Uterus (tissue), 4 donors: ENCODE measurements around the gene PDE4B. TPM values are rescaled to one million over a fixed set of nuclear protein-coding genes. Genes with fewer than 3 reads are reported as not detected.

ENCODE experiments used
- DNase-seq, 2 donors: peaks; one replicate each; pipeline ENCODE4 v3.0.0-alpha.2; 2019 to 2020
- H3K27ac ChIP-seq, 2 donors: fragments of 200-600 bp; sonication (generic); 1 replicate in 1 of 2; 2 replicates in 1 of 2; pipeline ENCODE4 v1.5.1; 2016 to 2018
- H3K27me3 ChIP-seq, 2 donors: fragments of 200-600 bp; sonication (generic); one replicate each; pipeline ENCODE4 v1.5.1; 2018 to 2019; ENCODE audit warnings: control low read depth in 1 of 2
- H3K36me3 ChIP-seq, 2 donors: fragments of 200-600 bp; sonication (generic); one replicate each; pipeline ENCODE4 v1.5.1; 2019; ENCODE audit warnings: control low read depth in 1 of 2
- H3K4me1 ChIP-seq, 2 donors: fragments of 200-600 bp; sonication (generic); one replicate each; pipeline ENCODE4 v1.5.1; 2018 to 2019; ENCODE audit warnings: control low read depth in 1 of 2
- H3K4me3 ChIP-seq, 2 donors: fragments of 200-600 bp; sonication (generic); 1 replicate in 1 of 2; 2 replicates in 1 of 2; pipeline ENCODE4 v1.5.1; 2018 to 2019; ENCODE audit warnings: mild to moderate bottlenecking in 1 of 2
- H3K9me3 ChIP-seq, 2 donors: fragments of 200-600 bp; sonication (generic); one replicate each; pipeline ENCODE4 v1.5.1; 2019; ENCODE audit warnings: control low read depth in 1 of 2
- POLR2A ChIP-seq, 2 donors: fragments of 450-650 bp; IDR thresholded peaks; one replicate each; pipeline ENCODE4 v1.6.1; 2016; ENCODE audit warnings: antibody characterized with exemption in 2 of 2, mild to moderate bottlenecking in 1 of 2, moderate library complexity in 1 of 2
- intact Hi-C: fragments of 100-400 bp; cut with DNase I; formaldehyde crosslinking; loops from one replicate; pipeline ENCODE4 v1.15.1; 2023; ENCODE audit warnings: low total_unique reads
- total RNA-seq, 4 donors: library from RNA; depleted of rRNA in 3 of 4; stranded (reverse); fragments of >200 nt in 3 of 4; gene quantifications; one replicate each; pipeline versions ENCODE4 v1.1.0 to v1.2.4, GENCODE V29; 2014 to 2023
- TF ChIP-seq, protein P1 (sequence below), 4 experiments: fragments of 200-600 bp in 2 of 4; fragments of 450-650 bp in 2 of 4; sonication (generic) in 2 of 4; IDR thresholded peaks; one replicate each; pipeline ENCODE4 v1.5.1; 2016 to 2019; ENCODE audit warnings: antibody characterized with exemption in 4 of 4, mild to moderate bottlenecking in 2 of 4, moderate library complexity in 1 of 4
- donor health status: DM: yes; HTN: yes; CAD: no.

The PDE4B gene
- total RNA-seq, 4 donors from 2014 or later: 6.9 to 22.9 (median 17.8) TPM

DNA sequence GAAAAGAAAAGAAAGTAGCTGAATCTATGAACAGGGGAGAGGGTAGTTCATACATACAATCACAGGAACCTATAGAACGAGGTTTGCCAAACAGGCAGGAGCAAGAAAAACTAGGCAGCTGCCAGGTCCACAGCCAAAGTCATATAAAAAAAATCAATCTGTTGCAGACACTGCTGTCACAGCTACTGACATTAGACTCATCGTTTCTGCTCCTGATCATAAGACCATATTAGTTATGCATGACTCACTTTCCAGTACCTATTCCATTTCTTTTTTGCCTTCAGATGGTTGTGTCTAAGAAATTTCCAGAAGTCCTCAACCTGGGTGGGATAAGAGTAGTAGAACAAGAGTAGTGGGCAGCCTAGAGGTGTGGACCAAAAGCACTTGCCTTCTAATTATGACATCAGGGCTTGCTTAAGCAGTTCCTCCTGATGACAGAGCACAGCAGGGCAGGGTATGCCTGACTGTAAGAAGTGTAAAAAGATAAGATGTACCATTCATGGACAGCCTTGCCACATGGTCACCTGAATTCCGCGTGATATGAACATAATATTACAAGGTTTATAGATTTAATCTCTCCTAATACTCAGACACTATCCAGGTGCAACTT lies 418.0 kb downstream of the PDE4B start:
- no peak for TF ChIP-seq POLR2A (IDR thresholded peaks at IDR 0.05)
- TF ChIP-seq, protein P1, sequence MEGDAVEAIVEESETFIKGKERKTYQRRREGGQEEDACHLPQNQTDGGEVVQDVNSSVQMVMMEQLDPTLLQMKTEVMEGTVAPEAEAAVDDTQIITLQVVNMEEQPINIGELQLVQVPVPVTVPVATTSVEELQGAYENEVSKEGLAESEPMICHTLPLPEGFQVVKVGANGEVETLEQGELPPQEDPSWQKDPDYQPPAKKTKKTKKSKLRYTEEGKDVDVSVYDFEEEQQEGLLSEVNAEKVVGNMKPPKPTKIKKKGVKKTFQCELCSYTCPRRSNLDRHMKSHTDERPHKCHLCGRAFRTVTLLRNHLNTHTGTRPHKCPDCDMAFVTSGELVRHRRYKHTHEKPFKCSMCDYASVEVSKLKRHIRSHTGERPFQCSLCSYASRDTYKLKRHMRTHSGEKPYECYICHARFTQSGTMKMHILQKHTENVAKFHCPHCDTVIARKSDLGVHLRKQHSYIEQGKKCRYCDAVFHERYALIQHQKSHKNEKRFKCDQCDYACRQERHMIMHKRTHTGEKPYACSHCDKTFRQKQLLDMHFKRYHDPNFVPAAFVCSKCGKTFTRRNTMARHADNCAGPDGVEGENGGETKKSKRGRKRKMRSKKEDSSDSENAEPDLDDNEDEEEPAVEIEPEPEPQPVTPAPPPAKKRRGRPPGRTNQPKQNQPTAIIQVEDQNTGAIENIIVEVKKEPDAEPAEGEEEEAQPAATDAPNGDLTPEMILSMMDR (IDR thresholded peaks at IDR 0.05): no peak
- H3K36me3 ChIP-seq: no peaks in the 10 kb centered on the region
- intact Hi-C loops: no loop called here

DNA sequence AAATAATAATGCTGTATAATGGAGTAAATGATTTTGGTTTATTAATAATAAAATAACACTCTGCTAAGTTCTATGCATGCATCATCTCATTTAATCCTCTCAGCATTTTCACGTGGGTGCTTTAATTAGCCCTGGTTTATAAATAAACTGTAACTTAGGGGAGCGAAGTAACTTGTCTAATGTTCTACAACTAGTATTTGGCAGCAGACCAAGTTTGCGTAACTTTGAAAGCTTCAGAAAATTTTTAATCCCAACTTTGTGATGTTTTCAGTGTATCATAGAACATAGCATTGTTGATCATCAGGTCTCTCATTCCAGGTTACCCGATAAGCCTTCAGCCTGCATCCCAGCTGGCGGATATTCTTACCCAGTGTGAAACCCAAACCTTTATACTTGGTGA lies 418.8 kb downstream of the PDE4B start:
- Histone ChIP-seq H3K9me3 (no peaks in the 10 kb centered on the region), H3K36me3 (no peaks in the 10 kb centered on the region), H3K4me3 (no peak overlapping the region), H3K4me1 (no peaks in the 10 kb centered on the region), H3K27ac (no peak overlapping the region), H3K27me3 (no peaks in the 10 kb centered on the region)
- intact Hi-C loops: no loop called here
- no peak for TF ChIP-seq POLR2A (IDR thresholded peaks at IDR 0.05)
- TF ChIP-seq, protein P1 (IDR thresholded peaks at IDR 0.05): no peak
- no peak for DNase-seq

More for the DNA sequence above, 418.0 kb downstream of the PDE4B start:
- H3K4me1 ChIP-seq: no peaks in the 10 kb centered on the region
- no peak overlapping the region for H3K27ac ChIP-seq
- H3K27me3 ChIP-seq: no peaks in the 10 kb centered on the region
- H3K4me3 ChIP-seq: no peak overlapping the region
- no peak for DNase-seq
- no peaks in the 10 kb centered on the region for H3K9me3 ChIP-seq

DNA sequence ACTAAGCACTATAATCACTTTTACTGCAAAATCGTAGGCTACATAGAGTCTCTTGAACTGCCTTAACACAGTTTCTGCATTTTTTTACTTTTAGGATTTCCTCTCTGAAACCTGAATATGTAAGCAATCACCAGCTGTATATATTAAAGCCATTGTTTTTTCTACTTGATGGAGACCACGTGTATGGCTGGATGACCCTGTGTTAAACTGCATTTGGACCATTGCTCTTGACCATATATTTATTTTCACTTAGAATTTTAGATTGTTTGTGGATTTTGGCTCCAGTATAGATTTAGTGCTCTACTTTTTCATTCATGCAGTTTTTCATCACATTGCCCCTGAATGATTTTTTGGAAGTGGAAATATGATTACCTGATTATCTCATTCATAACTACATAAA lies 420.8 kb downstream of the PDE4B start:
- Histone ChIP-seq H3K27me3 (no peaks in the 10 kb centered on the region), H3K9me3 (no peaks in the 10 kb centered on the region), H3K27ac (no peak overlapping the region), H3K36me3 (no peaks in the 10 kb centered on the region), H3K4me3 (no peak overlapping the region), H3K4me1 (no peaks in the 10 kb centered on the region)
- intact Hi-C loops: no loop called here
- TF ChIP-seq, protein P1 (IDR thresholded peaks at IDR 0.05): no peak
- TF ChIP-seq POLR2A (IDR thresholded peaks at IDR 0.05): no peak
- DNase-seq: no peak

DNA sequence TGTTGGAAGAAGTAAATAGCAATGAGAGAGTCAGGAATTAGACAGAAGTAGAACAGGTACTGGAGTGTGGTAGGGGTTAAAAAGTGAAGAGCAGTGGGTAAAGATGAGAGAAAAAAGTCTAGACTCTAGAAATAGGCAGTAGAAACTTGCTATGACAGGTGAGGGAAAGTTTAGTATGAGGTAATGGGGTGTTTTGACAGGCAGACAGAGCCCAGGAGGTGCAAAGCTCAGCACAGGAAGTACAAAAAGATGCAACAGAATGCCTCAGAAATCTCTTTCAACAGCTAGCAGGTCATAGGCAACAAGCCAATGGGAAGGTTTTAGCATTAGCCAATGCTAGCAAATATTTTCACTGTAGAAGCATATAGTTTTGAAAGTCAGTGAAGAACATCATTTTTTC lies 422.2 kb downstream of the PDE4B start:
- H3K27ac ChIP-seq: no peak overlapping the region
- H3K4me3 ChIP-seq: no peak overlapping the region
- intact Hi-C loops: no loop called here
- no peaks in the 10 kb centered on the region for H3K4me1 ChIP-seq
- no peaks in the 10 kb centered on the region for H3K36me3 ChIP-seq
- H3K9me3 ChIP-seq: no peaks in the 10 kb centered on the region
- no peak for DNase-seq
- TF ChIP-seq, protein P1 (IDR thresholded peaks at IDR 0.05): no peak
- TF ChIP-seq POLR2A (IDR thresholded peaks at IDR 0.05): no peak
- no peaks in the 10 kb centered on the region for H3K27me3 ChIP-seq

DNA sequence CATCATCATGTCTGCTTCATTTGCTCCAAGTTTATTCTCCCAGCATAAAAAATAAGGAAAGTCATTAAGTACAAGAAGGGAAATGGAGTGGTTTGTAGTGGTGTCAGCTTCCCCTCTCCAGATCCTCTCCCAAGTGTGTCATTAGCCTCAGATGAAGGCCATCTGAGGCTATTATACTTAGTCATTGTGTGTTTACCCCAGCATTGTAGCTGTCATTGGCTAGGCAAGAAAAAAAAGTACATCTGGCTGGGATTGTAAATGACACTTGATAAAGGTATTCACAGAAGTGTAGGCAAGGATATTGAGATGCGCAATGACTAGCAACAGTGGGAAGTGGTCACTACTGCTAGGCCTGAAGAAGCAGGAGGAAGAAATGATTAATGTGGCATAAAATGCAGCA lies 424.3 kb downstream of the PDE4B start:
- Histone ChIP-seq H3K4me3 (no peak overlapping the region), H3K4me1 (no peaks in the 10 kb centered on the region), H3K27ac (no peak overlapping the region), H3K9me3 (no peaks in the 10 kb centered on the region), H3K36me3 (no peaks in the 10 kb centered on the region), H3K27me3 (no peaks in the 10 kb centered on the region)
- no peak for DNase-seq
- TF ChIP-seq, protein P1 (IDR thresholded peaks at IDR 0.05): no peak
- no peak for TF ChIP-seq POLR2A (IDR thresholded peaks at IDR 0.05)
- intact Hi-C loops: no loop called here
